ENCODE data around the gene MAIP1.

The MAIP1 gene

DNA sequence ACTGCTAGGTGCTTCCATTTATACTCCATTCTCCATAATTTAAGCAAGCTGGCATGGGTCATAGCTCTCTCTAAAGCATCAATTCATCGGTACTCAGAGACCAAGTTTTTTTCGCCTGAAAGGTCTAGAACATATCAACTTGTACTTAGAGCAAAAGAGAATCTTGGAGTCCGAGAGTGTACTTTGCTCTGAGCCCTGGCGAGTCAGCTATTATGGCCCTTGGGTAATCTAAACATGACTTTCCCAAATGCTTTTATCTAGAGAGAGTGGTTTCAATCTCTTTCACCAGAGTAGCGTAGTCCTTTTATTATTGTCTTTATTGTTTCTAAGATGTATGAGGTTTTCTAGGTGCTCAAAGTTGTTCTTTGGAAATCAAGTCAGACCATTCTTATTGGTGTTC lies 34.4 kb downstream of the MAIP1 start:
- Histone ChIP-seq H3K4me2 (ENCODE audit: low read length) (no peak overlapping the region), H3K27ac (ENCODE audit: low read depth, low read length) (no peak overlapping the region), H3K36me3 (ENCODE audit: control insufficient read depth, low read length) (no peaks in the 10 kb centered on the region), H4K20me1 (ENCODE audit: control insufficient read depth, insufficient read depth, low read depth, low read length) (no peaks in the 10 kb centered on the region), H3K27me3 (ENCODE audit: control insufficient read depth, low read length) (0 out of 2 replicates have a peak, but pooled peaks cover 2% of the 10 kb centered on the region), H3F3A (ENCODE audit: control insufficient read depth, insufficient read depth) (no peaks in the 10 kb centered on the region), H3K9me2 (replicated peaks; ENCODE audit: control insufficient read depth, low read length) (no peaks in the 10 kb centered on the region), H3K4me3 (ENCODE audit: low read length) (no peak overlapping the region), H3K9me3 (ENCODE audit: control insufficient read depth, insufficient read depth, low read length) (no peaks in the 10 kb centered on the region), H3K79me2 (ENCODE audit: control insufficient read depth, low read length) (no peaks in the 10 kb centered on the region), H3K4me1 (ENCODE audit: control insufficient read depth, low read length) (0 out of 2 replicates have a peak, but pooled peaks cover 5% of the 10 kb centered on the region)
- TF ChIP-seq CTCF (IDR thresholded peaks at IDR 0.05; ENCODE audit: low read depth, low read length, poor library complexity, severe bottlenecking) (no peak), EZH2phosphoT487 (IDR thresholded peaks at IDR 0.05; ENCODE audit: borderline replicate concordance, low read length) (no peak)

DNA sequence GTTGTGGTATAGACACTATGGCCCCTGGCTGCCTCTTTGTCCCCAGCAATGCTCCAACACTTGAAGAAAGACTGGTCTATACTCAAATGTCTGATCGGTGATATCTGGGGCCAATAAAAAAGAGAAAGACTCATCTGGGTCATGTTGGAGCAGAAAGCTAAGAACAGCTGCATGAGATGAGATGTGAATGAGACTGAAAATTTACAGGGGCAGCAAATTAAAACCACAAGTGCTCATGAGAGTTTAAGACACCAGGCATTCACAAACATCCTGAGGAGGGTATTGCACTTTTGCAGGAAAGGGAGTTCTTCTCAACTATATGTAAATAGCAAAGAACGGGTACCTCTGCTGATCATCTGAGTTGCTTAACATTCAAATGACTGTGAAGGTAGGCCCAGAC lies 36.3 kb downstream of the MAIP1 start:
- H4K20me1 ChIP-seq (ENCODE audit: control insufficient read depth, insufficient read depth, low read depth, low read length), result no peaks in the 10 kb centered on the region
- no peaks in the 10 kb centered on the region for H3K9me3 ChIP-seq (ENCODE audit: control insufficient read depth, insufficient read depth, low read length)
- no peaks in the 10 kb centered on the region for H3K79me2 ChIP-seq (ENCODE audit: control insufficient read depth, low read length)
- no peak for TF ChIP-seq CTCF (IDR thresholded peaks at IDR 0.05; ENCODE audit: low read depth, low read length, poor library complexity, severe bottlenecking)
- no peak for TF ChIP-seq EZH2phosphoT487 (IDR thresholded peaks at IDR 0.05; ENCODE audit: borderline replicate concordance, low read length)
- no peaks in the 10 kb centered on the region for H3F3A ChIP-seq (ENCODE audit: control insufficient read depth, insufficient read depth)
- H3K4me1 ChIP-seq (ENCODE audit: control insufficient read depth, low read length), result no peaks in the 10 kb centered on the region
- H3K27ac ChIP-seq (ENCODE audit: low read depth, low read length), result no peak overlapping the region
- H3K4me3 ChIP-seq (ENCODE audit: low read length), result no peak overlapping the region
- no peaks in the 10 kb centered on the region for H3K36me3 ChIP-seq (ENCODE audit: control insufficient read depth, low read length)
- H3K27me3 ChIP-seq (ENCODE audit: control insufficient read depth, low read length), result 0 out of 2 replicates have a peak, but pooled peaks cover 2% of the 10 kb centered on the region
- no peak overlapping the region for H3K4me2 ChIP-seq (ENCODE audit: low read length)
- no peaks in the 10 kb centered on the region for H3K9me2 ChIP-seq (replicated peaks; ENCODE audit: control insufficient read depth, low read length)

DNA sequence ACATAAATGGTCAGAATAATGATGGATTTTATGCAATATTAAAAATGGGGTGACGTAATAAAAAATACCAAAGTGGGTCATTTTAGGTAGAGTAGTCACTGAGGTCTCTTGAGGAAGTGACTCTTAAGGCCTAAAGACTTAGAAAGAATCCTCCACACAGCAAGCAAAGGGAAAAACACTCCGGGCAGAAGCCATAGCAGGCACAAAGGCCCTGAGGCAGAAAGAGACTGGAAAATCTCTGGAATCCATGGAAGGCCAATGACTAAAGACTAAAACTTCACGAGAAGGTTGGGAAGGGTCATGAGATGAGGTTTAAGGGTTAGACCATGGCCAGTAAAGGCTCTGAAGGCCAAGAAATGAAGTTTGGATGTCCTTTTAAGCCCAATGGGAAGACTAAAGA lies 36.9 kb downstream of the MAIP1 start:
- H3K4me2 ChIP-seq (ENCODE audit: low read length), result no peak overlapping the region
- no peaks in the 10 kb centered on the region for H3F3A ChIP-seq (ENCODE audit: control insufficient read depth, insufficient read depth)
- H3K36me3 ChIP-seq (ENCODE audit: control insufficient read depth, low read length), result no peaks in the 10 kb centered on the region
- H3K27me3 ChIP-seq (ENCODE audit: control insufficient read depth, low read length), result 0 out of 2 replicates have a peak, but pooled peaks cover 2% of the 10 kb centered on the region
- H3K27ac ChIP-seq (ENCODE audit: low read depth, low read length), result no peak overlapping the region
- H3K9me2 ChIP-seq (replicated peaks; ENCODE audit: control insufficient read depth, low read length), result no peaks in the 10 kb centered on the region
- H3K79me2 ChIP-seq (ENCODE audit: control insufficient read depth, low read length), result no peaks in the 10 kb centered on the region
- H3K4me1 ChIP-seq (ENCODE audit: control insufficient read depth, low read length), result no peaks in the 10 kb centered on the region
- TF ChIP-seq EZH2phosphoT487 (IDR thresholded peaks at IDR 0.05; ENCODE audit: borderline replicate concordance, low read length), result no peak
- no peak for TF ChIP-seq CTCF (IDR thresholded peaks at IDR 0.05; ENCODE audit: low read depth, low read length, poor library complexity, severe bottlenecking)
- H3K4me3 ChIP-seq (ENCODE audit: low read length), result no peak overlapping the region
- no peaks in the 10 kb centered on the region for H4K20me1 ChIP-seq (ENCODE audit: control insufficient read depth, insufficient read depth, low read depth, low read length)
- H3K9me3 ChIP-seq (ENCODE audit: control insufficient read depth, insufficient read depth, low read length), result no peaks in the 10 kb centered on the region
